Measurements from ENCODE around the gene OLFM3.

- TF ChIP-seq POLR2A (IDR thresholded peaks at IDR 0.05) (no peak), CTCF (IDR thresholded peaks at IDR 0.05) (no peak)
Measured at GRCh38 chr1:101873672-101874071, 123.1 kb downstream of the OLFM3 start.
